ENCODE results near the gene FGFR3.

The FGFR3 gene

DNA sequence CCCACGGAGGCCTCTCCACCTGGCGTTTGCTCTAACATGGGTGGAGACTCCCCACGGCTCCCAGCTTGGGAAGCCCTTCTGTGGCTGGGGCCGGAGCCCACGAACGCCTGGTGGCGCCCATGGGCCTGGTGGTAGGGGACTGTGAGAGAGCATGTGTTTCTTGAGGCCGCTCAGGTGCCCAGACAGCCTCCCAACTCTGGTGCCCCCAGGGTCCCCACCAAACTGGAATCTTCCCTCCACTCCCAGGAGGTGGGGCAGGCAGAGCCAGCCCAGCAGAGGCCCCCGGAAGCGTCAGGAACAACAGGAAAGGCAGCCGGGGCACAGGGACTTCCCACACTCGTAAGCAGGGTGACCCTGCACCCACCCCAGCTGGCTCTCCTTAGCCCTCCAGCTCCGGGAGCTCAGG is 33.3 kb upstream of the FGFR3 start:
- Histone ChIP-seq H3K36me3 (no peaks in the 10 kb centered on the region), H3K4me3 (no peak overlapping the region), H3K4me1 (peaks cover 3 to 15% (median 12%) of the 10 kb centered on the region in 4 donors), H3K27me3 (peaks cover 0 to 19% of the 10 kb centered on the region in 2 donors), H3K9me3 (no peaks in the 10 kb centered on the region), H3K27ac (no peak overlapping the region)
- intact Hi-C loops (cut with DNase I; ENCODE audit: low total_unique reads): no loop called here
- TF ChIP-seq, protein P1, sequence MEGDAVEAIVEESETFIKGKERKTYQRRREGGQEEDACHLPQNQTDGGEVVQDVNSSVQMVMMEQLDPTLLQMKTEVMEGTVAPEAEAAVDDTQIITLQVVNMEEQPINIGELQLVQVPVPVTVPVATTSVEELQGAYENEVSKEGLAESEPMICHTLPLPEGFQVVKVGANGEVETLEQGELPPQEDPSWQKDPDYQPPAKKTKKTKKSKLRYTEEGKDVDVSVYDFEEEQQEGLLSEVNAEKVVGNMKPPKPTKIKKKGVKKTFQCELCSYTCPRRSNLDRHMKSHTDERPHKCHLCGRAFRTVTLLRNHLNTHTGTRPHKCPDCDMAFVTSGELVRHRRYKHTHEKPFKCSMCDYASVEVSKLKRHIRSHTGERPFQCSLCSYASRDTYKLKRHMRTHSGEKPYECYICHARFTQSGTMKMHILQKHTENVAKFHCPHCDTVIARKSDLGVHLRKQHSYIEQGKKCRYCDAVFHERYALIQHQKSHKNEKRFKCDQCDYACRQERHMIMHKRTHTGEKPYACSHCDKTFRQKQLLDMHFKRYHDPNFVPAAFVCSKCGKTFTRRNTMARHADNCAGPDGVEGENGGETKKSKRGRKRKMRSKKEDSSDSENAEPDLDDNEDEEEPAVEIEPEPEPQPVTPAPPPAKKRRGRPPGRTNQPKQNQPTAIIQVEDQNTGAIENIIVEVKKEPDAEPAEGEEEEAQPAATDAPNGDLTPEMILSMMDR (IDR thresholded peaks at IDR 0.05): no peak
- DNase-seq: no peak

DNA sequence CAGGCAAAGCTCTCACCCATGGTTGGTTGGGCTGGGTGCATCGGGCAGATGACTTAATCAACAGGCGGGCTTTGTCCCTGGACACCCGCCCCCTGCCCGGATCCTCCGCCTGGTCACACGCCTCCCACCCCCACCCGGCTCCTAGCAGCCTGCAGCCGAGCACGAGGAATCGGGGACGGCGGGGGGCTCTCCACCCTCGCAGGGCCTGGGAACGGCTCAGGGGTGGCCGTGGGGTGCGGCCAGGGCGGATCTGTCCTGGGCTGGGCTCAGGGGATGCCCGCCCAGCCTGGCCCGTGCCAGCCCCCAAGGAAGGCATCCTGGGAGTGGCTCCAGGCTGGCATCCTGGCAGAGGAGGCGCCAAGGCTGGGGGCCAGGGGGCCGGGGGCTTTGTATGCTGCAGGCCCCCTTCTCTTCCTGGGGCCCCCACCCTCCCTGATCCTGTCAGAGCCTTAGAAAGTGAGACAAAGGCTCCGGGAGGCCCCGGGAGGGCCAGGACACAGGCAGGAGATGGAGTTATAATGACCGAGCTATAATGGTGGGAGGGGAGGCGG is 32.5 kb upstream of the FGFR3 start:
- TF ChIP-seq, protein P1 (IDR thresholded peaks at IDR 0.05): no peak
- H3K4me1 ChIP-seq: peaks cover 3 to 15% (median 12%) of the 10 kb centered on the region in 4 donors

DNA sequence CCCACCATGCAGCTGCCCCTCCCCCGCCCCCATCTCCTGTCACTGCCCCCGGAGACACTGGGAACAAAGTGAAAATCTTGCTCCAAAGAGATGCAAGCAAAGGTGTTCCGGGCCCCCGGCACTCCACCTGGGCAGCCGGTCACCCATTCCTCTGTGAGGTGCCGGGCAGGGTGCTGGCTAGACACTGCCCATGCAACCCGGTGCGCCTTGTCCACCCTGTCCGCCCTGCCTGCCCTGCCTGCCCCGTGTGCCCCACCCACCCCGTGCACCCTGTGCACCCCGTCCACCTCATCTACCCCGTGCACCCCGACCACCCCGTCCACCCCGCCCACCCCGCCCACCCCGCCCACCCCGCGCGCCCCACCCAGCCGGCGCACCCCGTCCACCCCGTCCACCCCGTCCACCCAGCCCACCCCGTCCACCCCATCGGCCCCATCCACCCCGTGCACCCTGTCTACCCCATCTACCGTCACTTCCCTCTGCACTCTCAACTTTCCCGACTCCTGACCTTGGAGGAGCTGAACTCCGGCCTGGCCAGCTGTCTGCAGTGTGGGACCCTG is 31.9 kb upstream of the FGFR3 start:
- H3K27me3 ChIP-seq: peaks cover 0 to 32% of the 10 kb centered on the region in 2 donors
- H3K4me3 ChIP-seq: no peak overlapping the region
- TF ChIP-seq, protein P1 (IDR thresholded peaks at IDR 0.05): no peak
- intact Hi-C loops (cut with DNase I; ENCODE audit: low total_unique reads): no loop called here
- DNase-seq: no peak
- no peaks in the 10 kb centered on the region for H3K36me3 ChIP-seq
- H3K27ac ChIP-seq: no peak overlapping the region
- H3K9me3 ChIP-seq: no peaks in the 10 kb centered on the region
- peaks cover 3 to 15% (median 12%) of the 10 kb centered on the region in 4 donors for H3K4me1 ChIP-seq

More for the DNA sequence above, 32.5 kb upstream of the FGFR3 start:
- Histone ChIP-seq H3K9me3 (no peaks in the 10 kb centered on the region), H3K4me3 (no peak overlapping the region), H3K27ac (no peak overlapping the region), H3K27me3 (peaks cover 0 to 27% of the 10 kb centered on the region in 2 donors), H3K36me3 (no peaks in the 10 kb centered on the region)
- intact Hi-C loops (cut with DNase I; ENCODE audit: low total_unique reads): no loop called here
- no peak for DNase-seq

DNA sequence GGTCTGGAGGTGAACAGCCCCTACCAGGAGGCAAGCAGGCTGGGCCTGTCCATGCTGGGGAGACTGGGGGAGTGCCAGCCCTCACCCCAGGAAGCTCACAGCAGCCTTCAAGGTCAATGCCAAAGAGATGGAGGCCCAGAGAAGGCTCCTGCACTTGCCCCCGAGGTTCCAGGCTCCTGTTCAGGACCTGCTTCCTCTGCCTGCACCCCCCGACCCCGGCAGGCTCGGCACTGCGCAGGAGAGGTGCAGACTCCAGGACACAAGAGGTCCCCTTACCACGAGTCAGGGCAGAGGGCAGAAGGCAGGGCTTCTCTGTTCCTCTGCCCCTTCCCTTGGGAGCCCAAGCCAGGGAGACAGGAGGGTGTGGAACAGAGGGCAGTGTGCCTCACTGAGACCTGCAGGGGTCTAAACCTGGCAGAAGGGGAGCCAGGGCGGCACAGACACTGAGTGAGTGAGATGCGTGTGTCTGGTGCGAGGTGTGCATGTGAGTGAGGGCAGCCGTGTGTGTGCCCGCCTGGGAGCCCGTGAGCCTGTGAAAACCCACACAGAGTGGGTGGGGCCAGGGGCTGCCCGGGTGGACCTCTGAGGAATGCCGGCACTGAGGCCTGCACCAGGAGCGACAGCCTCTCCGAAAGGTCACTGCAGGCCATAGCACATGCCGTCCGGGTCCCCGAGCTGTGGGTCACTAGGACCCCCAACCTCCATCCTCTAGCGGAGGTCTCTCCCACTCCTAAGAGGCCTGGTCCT is 30.7 kb upstream of the FGFR3 start:
- intact Hi-C loops (cut with DNase I; ENCODE audit: low total_unique reads): no loop called here
- Histone ChIP-seq H3K4me1 (peaks cover 3 to 25% (median 20%) of the 10 kb centered on the region in 4 donors), H3K27ac (no peak overlapping the region)

DNA sequence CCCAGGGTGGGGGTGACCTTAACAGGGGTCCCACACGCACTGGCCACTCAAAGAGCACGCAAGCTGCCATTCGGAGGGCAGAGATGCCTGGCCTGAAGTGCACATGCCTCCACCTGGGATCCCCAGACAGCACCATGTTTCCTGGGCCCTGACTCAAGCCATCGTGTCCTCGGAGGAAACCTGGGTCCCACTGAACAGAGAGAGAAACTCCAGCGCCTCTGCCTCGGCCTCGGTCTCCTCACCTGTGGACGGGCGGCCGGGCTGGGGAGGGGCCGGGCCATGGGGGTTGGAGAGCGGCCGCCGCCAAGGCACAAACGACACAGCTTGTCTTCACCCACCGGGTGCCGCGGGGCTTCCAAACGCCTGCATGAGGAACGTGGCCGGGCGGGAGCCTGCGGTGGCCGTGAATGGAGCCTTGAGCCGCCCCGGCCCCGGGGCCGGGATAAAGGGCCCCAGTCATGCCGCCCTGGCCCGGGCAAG is 30.0 kb upstream of the FGFR3 start:
- TF ChIP-seq, protein P1 (IDR thresholded peaks at IDR 0.05): no peak
- H3K4me3 ChIP-seq: peak overlapping the region; percentile 34 to 49

More for the DNA sequence above, 30.7 kb upstream of the FGFR3 start:
- TF ChIP-seq, protein P1 (IDR thresholded peaks at IDR 0.05): no peak
- H3K4me3 ChIP-seq: no peak overlapping the region
- H3K36me3 ChIP-seq: no peaks in the 10 kb centered on the region
- peaks cover 0 to 43% of the 10 kb centered on the region in 2 donors for H3K27me3 ChIP-seq
- DNase-seq: no peak
- H3K9me3 ChIP-seq: no peaks in the 10 kb centered on the region

More for the DNA sequence above, 30.0 kb upstream of the FGFR3 start:
- no peak for DNase-seq
- peaks cover 0 to 49% of the 10 kb centered on the region in 2 donors for H3K27me3 ChIP-seq
- intact Hi-C loops (cut with DNase I; ENCODE audit: low total_unique reads): no loop called here
- H3K9me3 ChIP-seq: no peaks in the 10 kb centered on the region
- H3K36me3 ChIP-seq: no peaks in the 10 kb centered on the region
- peaks cover 3 to 30% (median 23%) of the 10 kb centered on the region in 4 donors for H3K4me1 ChIP-seq
- peak overlapping the region in 1 of 2 donors; percentile 1 for H3K27ac ChIP-seq

Measured in tibial artery (tissue), 4 donors.